Measurements from ENCODE around the gene FCHSD2. TPM values are rescaled to one million over a fixed set of nuclear protein-coding genes. Genes with fewer than 3 reads are reported as not detected.

The FCHSD2 gene
- total and polyA plus RNA-seq, 9 of the 15 experiments (the other 6 are each of a cell fraction or from before 2014, with no cell fraction given): 1.8 to 14.7 (median 6.4) TPM

DNA sequence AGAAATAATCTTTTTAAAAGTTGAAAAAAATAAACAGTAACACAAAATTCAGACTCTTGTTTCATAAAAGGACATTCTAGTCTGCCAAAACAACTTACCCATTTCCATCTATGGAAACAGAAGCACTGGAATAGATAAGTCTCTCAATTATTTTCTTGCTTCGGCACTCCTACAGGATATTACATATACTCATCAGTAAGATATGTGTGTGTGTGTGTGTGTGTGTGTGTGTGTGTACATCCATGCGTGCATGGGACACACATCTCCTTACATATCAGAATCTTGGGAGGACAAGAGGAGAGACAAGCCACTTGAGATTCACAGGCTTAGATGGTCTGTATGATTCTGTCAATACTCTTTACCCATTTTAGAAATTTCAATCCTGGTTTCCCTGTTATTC lies 183.3 kb downstream of the FCHSD2 start (continued):
- TF ChIP-seq SRSF1 (IDR thresholded peaks at IDR 0.05; ENCODE audit: low read depth, low read length) (no peak), KLF10 (CRISPR knock-in tag; IDR thresholded peaks at IDR 0.05) (no peak), POLR2AphosphoS5 (IDR thresholded peaks at IDR 0.05; ENCODE audit: control insufficient read depth, insufficient read depth, low read depth, low read length) (no peak), ZNF785 (CRISPR knock-in tag; IDR thresholded peaks at IDR 0.05) (no peak)
- TF ChIP-seq, protein P1, sequence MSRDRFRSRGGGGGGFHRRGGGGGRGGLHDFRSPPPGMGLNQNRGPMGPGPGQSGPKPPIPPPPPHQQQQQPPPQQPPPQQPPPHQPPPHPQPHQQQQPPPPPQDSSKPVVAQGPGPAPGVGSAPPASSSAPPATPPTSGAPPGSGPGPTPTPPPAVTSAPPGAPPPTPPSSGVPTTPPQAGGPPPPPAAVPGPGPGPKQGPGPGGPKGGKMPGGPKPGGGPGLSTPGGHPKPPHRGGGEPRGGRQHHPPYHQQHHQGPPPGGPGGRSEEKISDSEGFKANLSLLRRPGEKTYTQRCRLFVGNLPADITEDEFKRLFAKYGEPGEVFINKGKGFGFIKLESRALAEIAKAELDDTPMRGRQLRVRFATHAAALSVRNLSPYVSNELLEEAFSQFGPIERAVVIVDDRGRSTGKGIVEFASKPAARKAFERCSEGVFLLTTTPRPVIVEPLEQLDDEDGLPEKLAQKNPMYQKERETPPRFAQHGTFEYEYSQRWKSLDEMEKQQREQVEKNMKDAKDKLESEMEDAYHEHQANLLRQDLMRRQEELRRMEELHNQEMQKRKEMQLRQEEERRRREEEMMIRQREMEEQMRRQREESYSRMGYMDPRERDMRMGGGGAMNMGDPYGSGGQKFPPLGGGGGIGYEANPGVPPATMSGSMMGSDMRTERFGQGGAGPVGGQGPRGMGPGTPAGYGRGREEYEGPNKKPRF (IDR thresholded peaks at IDR 0.05; ENCODE audit: low read depth, low read length): no peak

- H3K79me2 ChIP-seq (ENCODE audit: control insufficient read depth, insufficient read depth, low read length): no peaks in the 10 kb centered on the region
- FAIRE-seq: no peak
- intact Hi-C loops (cut with micrococcal nuclease): no loop called here
Observed at GRCh38 chr11:72955466-72955865, 186.7 kb downstream of the FCHSD2 start.

More at GRCh38 chr11:72955466-72955865, 186.7 kb downstream of the FCHSD2 start:
- Histone ChIP-seq H3K27me3 (ENCODE audit: control insufficient read depth in 2 of 2, insufficient read depth in 2 of 2, low read length in 2 of 2) (no peaks in the 10 kb centered on the region), H3K27ac (ENCODE audit: extremely low read depth, low read depth, low read length) (no peak overlapping the region), H3K36me3 (ENCODE audit: control insufficient read depth, insufficient read depth, low read length) (no peaks in the 10 kb centered on the region), H2AFZ (ENCODE audit: low read depth, low read length) (no peak overlapping the region), H3K4me1 (replicated peaks in 1 of 2; ENCODE audit: control insufficient read depth in 2 of 2, insufficient read depth in 2 of 2, low read length in 2 of 2) (no peaks in the 10 kb centered on the region), H3K4me3 (no peak overlapping the region), H3K9me3 (replicated peaks; ENCODE audit: control insufficient read depth, insufficient read depth, low read depth, low read length) (no peaks in the 10 kb centered on the region), H3K9ac (ENCODE audit: insufficient read depth in 1 of 2, low read depth in 2 of 2, low read length in 2 of 2) (no peak overlapping the region), H3K4me2 (ENCODE audit: insufficient read depth, low read length) (no peak overlapping the region), H3K9me1 (ENCODE audit: control insufficient read depth, insufficient read depth, low read length) (no peaks in the 10 kb centered on the region), H4K20me1 (replicated peaks; ENCODE audit: control insufficient read depth, insufficient read depth, low read length) (no peaks in the 10 kb centered on the region)
- WGBS (ENCODE audit: insufficient coverage, low coverage, missing lambda C conversion rate): 8% methylated on average over 1 of the region's 1 CpG
- no TSS peak for BruUV-seq (replicated peaks)
- TF ChIP-seq TAF15 (IDR thresholded peaks at IDR 0.05; ENCODE audit: low read depth, low read length): no peak
- no peak for TF ChIP-seq DMBX1 (CRISPR knock-in tag; IDR thresholded peaks at IDR 0.05; ENCODE audit: borderline replicate concordance)
- TF ChIP-seq ASH1L (IDR thresholded peaks at IDR 0.05; ENCODE audit: borderline replicate concordance, low read depth, partially characterized antibody): no peak
- TF ChIP-seq PATZ1 (CRISPR knock-in tag; IDR thresholded peaks at IDR 0.05; ENCODE audit: borderline replicate concordance): no peak
- no peak for TF ChIP-seq RAD51 (IDR thresholded peaks at IDR 0.05; ENCODE audit: borderline replicate concordance, low read depth)
- TF ChIP-seq U2AF2 (optimal IDR thresholded peaks at IDR 0.05; ENCODE audit: low read depth, low read length): no peak
- TF ChIP-seq CBX1 (IDR thresholded peaks at IDR 0.05; ENCODE audit: low read depth): no peak
- no peak for TF ChIP-seq ETV1 (tag; conservative IDR thresholded peaks at IDR 0.05; ENCODE audit: low read depth)
- TF ChIP-seq GATAD2B (IDR thresholded peaks at IDR 0.05; ENCODE audit: borderline replicate concordance): no peak
- TF ChIP-seq MCM7 (IDR thresholded peaks at IDR 0.05): no peak
- no peak for ATAC-seq
- in situ Hi-C loops (cut with MboI): no loop called here
- CTCF ChIA-PET (ENCODE audit: low intra/inter-chr PET ratio): no interaction called here
- DNase-seq (ENCODE audit: extremely low read depth in 1 of 4, low spot score in 3 of 4): no peak
- POLR2A ChIA-PET: interaction anchor here (0.5 to 0.7 kb wide), 2 partner anchors 36 to 78 kb away, joined by 3 to 4 read pairs; no protein-coding TSS in a partner anchor

Measured in K562 (cell line).